OCI-LY3 (cell line): ENCODE measurements around the gene MLXIPL.

Source experiments
- H2AFZ ChIP-seq: fragments of 200-600, 300-600 bp; shearing (Covaris generic); 2 replicates; pipeline ENCODE4 v1.6.0; 2014; ENCODE audit warnings: antibody characterized with exemption, low read depth, low read length
- H3K27ac ChIP-seq: fragments of 200-600, 300-600 bp; sonication (generic); 2 replicates; pipeline ENCODE4 v1.5.1; 2014; ENCODE audit warnings: mild to moderate bottlenecking, low read length, moderate library complexity, mixed read lengths
- H3K27me3 ChIP-seq: fragments of 200-600, 300-600 bp; sonication (generic); 2 replicates; pipeline ENCODE4 v1.6.1; 2014; ENCODE audit warnings: low read depth, low read length, mixed read lengths
- H3K36me3 ChIP-seq: fragments of 200-600, 300-600 bp; sonication (generic); replicated peaks from 2 replicates; pipeline ENCODE3; 2014; ENCODE audit warnings: low read depth, low read length, mixed read lengths
- H3K4me1 ChIP-seq: fragments of 300-600, 200-600 bp; sonication (generic); 2 replicates; pipeline ENCODE4 v1.6.1; 2014; ENCODE audit warnings: low read length, mixed read lengths
- H3K4me2 ChIP-seq: fragments of 200-600, 300-600 bp; sonication (generic); 2 replicates; pipeline ENCODE4 v1.6.1; 2014; ENCODE audit warnings: low read length, mixed read lengths
- H3K4me3 ChIP-seq: fragments of 300-600, 200-600 bp; sonication (generic); 2 replicates; pipeline ENCODE4 v1.5.1; 2014; ENCODE audit warnings: antibody characterized with exemption, mild to moderate bottlenecking, low read length, moderate library complexity
- H3K79me2 ChIP-seq: fragments of 300-600, 200-600 bp; shearing (Covaris generic); 2 replicates; pipeline ENCODE4 v1.6.1; 2014; ENCODE audit warnings: mild to moderate bottlenecking, low read length, mixed read lengths
- H3K9ac ChIP-seq: fragments of 300-600, 200-600 bp; shearing (Covaris generic); 2 replicates; pipeline ENCODE4 v1.6.0; 2014; ENCODE audit warnings: mild to moderate bottlenecking, low read length, moderate library complexity
- H3K9me3 ChIP-seq: fragments of 200-600, 300-600 bp; shearing (Covaris generic); 2 replicates; pipeline ENCODE4 v1.6.1; 2014; ENCODE audit warnings: low read length, mixed read lengths; ENCODE audit not compliant: insufficient read depth
- H4K20me1 ChIP-seq: fragments of 200-600, 300-600 bp; sonication (generic); 2 replicates; pipeline ENCODE4 v1.6.1; 2016; ENCODE audit warnings: low read length, mixed read lengths; ENCODE audit not compliant: insufficient read depth
- CTCF ChIP-seq: fragments of 200-600, 300-600 bp; sonication (generic); IDR thresholded peaks from 2 replicates; pipeline ENCODE4 v1.5.1; 2014; ENCODE audit warnings: antibody characterized with exemption, low read length, low read depth
- EZH2phosphoT487 ChIP-seq: fragments of 200-600 bp; shearing (Covaris generic); IDR thresholded peaks from 2 replicates; pipeline ENCODE4 v1.6.1; 2018; ENCODE audit warnings: antibody characterized with exemption, mixed run types, low read depth

MLXIPL gene

GRCh38 chr7:73599151-73599882 lies 25.0 kb downstream of the MLXIPL start:
- H3K9ac ChIP-seq = no peak overlapping the region
- no peaks in the 10 kb centered on the region for H3K4me1 ChIP-seq
- H3K9me3 ChIP-seq = no peaks in the 10 kb centered on the region
- H3K79me2 ChIP-seq = no peaks in the 10 kb centered on the region
- H3K4me2 ChIP-seq = no peak overlapping the region
- TF ChIP-seq CTCF = no peak
- TF ChIP-seq EZH2phosphoT487 = no peak
- H3K27me3 ChIP-seq = peaks cover 3% of the 10 kb centered on the region; the same call in 1 of the 2 replicates
- no peaks in the 10 kb centered on the region for H3K36me3 ChIP-seq
- no peak overlapping the region for H3K4me3 ChIP-seq
- no peaks in the 10 kb centered on the region for H4K20me1 ChIP-seq
- no peak overlapping the region for H2AFZ ChIP-seq
- no peak overlapping the region for H3K27ac ChIP-seq

GRCh38 chr7:73597978-73598782 lies 26.1 kb downstream of the MLXIPL start:
- Histone ChIP-seq H3K9me3 (no peaks in the 10 kb centered on the region), H3K27me3 (peaks cover 3% of the 10 kb centered on the region; the same call in 1 of the 2 replicates), H3K27ac (no peak overlapping the region), H2AFZ (no peak overlapping the region), H3K36me3 (no peaks in the 10 kb centered on the region), H3K79me2 (no peaks in the 10 kb centered on the region), H3K4me1 (no peaks in the 10 kb centered on the region), H3K9ac (no peak overlapping the region), H3K4me3 (no peak overlapping the region), H3K4me2 (no peak overlapping the region), H4K20me1 (no peaks in the 10 kb centered on the region)
- TF ChIP-seq CTCF (no peak), EZH2phosphoT487 (no peak)

GRCh38 chr7:73596191-73597065 lies 27.9 kb downstream of the MLXIPL start:
- Histone ChIP-seq H4K20me1 (no peaks in the 10 kb centered on the region), H3K27me3 (peaks cover 3% of the 10 kb centered on the region; the same call in 1 of the 2 replicates), H3K4me2 (no peak overlapping the region), H3K27ac (no peak overlapping the region), H2AFZ (no peak overlapping the region), H3K9ac (no peak overlapping the region), H3K79me2 (no peaks in the 10 kb centered on the region), H3K9me3 (no peaks in the 10 kb centered on the region), H3K4me1 (no peaks in the 10 kb centered on the region), H3K4me3 (no peak overlapping the region), H3K36me3 (no peaks in the 10 kb centered on the region)
- TF ChIP-seq CTCF (no peak), EZH2phosphoT487 (no peak)
